ENCODE measurements around the gene ZNF423. TPM values are rescaled to one million over a fixed set of nuclear protein-coding genes. Genes with fewer than 3 reads are reported as not detected.

Gene ZNF423
- total and polyA plus RNA-seq, 4 donors: 1.1 to 14.8 (median 3.3) TPM

DNA sequence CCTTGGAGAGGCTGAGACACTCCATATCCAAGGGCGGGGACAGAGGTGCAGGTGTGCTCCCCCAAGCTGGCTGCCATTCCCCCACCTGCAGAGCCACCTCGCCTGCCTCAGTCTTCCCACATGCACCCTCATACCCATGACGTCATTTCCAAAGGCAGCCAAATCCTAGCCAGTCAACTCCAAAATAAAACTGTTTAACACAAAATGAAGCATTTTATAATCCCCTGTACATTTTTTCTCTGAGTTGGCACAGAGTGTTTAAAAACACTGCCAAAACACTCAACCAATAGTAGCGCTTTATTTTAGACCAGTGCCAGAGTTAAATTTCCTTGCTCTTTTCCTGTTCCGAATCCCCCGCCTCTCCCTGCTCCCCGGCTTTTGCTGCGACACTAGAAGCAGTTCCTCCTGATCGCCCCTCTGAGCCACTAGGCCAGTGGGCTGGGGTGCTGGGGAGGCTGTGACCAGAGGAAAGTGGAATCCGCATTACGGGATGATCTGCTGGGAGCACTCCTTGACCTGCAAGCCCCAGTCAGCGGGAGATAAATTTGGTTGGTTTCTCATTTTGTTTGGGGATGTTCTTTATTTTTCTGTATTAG is 139.5 kb downstream of the ZNF423 start:
- no peaks in the 10 kb centered on the region for H3K36me3 ChIP-seq (ENCODE audit: control insufficient read depth in 4 of 4, insufficient read depth in 4 of 4, low read length in 4 of 4)
- H3K27me3 ChIP-seq (ENCODE audit: control insufficient read depth in 3 of 3, insufficient read depth in 3 of 3, low read length in 2 of 3): no peaks in the 10 kb centered on the region
- WGBS, 2 donors: 71 to 85% methylated on average over 12 of the region's 12 CpGs
- H3K4me3 ChIP-seq: no peak overlapping the region
- H3K27ac ChIP-seq (ENCODE audit: low read depth in 1 of 2, low read length in 1 of 2): no peak overlapping the region
- DNase-seq (peak in 2 of 3 donors; percentile 73 to 80), ATAC-seq (ENCODE audit: insufficient read depth, low FRiP score) (no peak)
- TF ChIP-seq, protein P1, sequence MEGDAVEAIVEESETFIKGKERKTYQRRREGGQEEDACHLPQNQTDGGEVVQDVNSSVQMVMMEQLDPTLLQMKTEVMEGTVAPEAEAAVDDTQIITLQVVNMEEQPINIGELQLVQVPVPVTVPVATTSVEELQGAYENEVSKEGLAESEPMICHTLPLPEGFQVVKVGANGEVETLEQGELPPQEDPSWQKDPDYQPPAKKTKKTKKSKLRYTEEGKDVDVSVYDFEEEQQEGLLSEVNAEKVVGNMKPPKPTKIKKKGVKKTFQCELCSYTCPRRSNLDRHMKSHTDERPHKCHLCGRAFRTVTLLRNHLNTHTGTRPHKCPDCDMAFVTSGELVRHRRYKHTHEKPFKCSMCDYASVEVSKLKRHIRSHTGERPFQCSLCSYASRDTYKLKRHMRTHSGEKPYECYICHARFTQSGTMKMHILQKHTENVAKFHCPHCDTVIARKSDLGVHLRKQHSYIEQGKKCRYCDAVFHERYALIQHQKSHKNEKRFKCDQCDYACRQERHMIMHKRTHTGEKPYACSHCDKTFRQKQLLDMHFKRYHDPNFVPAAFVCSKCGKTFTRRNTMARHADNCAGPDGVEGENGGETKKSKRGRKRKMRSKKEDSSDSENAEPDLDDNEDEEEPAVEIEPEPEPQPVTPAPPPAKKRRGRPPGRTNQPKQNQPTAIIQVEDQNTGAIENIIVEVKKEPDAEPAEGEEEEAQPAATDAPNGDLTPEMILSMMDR (IDR thresholded peaks at IDR 0.05; ENCODE audit: control extremely low read depth, extremely low read depth): no peak
- H3K9me3 ChIP-seq (ENCODE audit: control insufficient read depth in 4 of 4, insufficient read depth in 3 of 4, low read length in 3 of 4): no peaks in the 10 kb centered on the region
- H3K9ac ChIP-seq (ENCODE audit: insufficient read depth in 1 of 2, low read length in 2 of 2): peak overlapping the region in 1 of 2 donors; percentile 19
- peaks cover 0 to 13% (median 2%) of the 10 kb centered on the region in 5 donors for H3K4me1 ChIP-seq (ENCODE audit: control insufficient read depth in 5 of 5, insufficient read depth in 5 of 5, low read length in 5 of 5)

DNA sequence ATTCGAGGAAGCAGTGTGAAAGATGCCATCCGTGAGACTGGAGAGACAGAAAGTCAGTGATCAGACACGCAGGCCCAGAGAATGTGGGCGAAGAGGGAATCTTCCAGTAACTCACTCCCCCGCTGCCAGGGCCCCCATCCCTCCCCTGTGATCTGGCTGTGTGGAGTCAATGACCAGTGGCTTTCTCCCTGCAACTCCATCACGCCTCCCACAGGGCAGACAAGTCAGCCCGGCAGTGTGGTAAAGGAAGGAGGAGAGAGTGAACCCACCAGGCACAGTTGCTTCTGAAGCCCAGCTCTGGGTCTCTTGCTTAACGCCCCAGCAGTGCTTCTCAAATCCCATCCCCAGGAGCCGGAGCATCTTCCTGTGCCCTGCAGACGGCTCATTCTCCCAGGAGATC is 142.1 kb downstream of the ZNF423 start:
- DNase-seq (no peak), ATAC-seq (ENCODE audit: insufficient read depth, low FRiP score) (no peak)
- Histone ChIP-seq H3K27ac (ENCODE audit: low read depth in 1 of 2, low read length in 1 of 2) (no peak overlapping the region), H3K9me3 (ENCODE audit: control insufficient read depth in 4 of 4, insufficient read depth in 3 of 4, low read length in 3 of 4) (no peaks in the 10 kb centered on the region), H3K4me3 (no peak overlapping the region), H3K27me3 (ENCODE audit: control insufficient read depth in 3 of 3, insufficient read depth in 3 of 3, low read length in 2 of 3) (no peaks in the 10 kb centered on the region), H3K36me3 (ENCODE audit: control insufficient read depth in 4 of 4, insufficient read depth in 4 of 4, low read length in 4 of 4) (no peaks in the 10 kb centered on the region), H3K9ac (ENCODE audit: insufficient read depth in 1 of 2, low read length in 2 of 2) (no peak overlapping the region), H3K4me1 (ENCODE audit: control insufficient read depth in 5 of 5, insufficient read depth in 5 of 5, low read length in 5 of 5) (peaks cover 0 to 13% (median 2%) of the 10 kb centered on the region in 5 donors)
- WGBS, 2 donors: 91 to 93% methylated on average over 9 to 10 of the region's 10 CpGs
- TF ChIP-seq, protein P1 (IDR thresholded peaks at IDR 0.05; ENCODE audit: control extremely low read depth, extremely low read depth): no peak

DNA sequence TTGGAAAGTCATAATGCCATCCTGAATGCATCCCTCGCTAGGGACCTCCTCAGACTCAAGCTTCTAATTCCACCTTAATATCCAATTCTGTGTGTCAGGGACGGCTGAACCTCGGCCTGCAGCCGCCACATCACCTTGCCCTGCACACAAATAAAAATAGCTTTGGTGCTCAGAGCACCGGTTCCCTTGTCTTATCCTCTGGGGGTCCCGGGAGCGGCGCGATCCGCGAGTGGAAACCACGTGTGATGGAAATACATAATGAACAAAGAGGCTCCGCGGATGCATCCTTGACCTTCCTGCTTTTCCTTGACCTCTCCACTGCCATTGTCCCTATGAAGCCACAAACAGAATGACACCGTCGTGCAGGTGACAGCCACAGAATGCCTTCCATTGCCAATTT is 143.4 kb downstream of the ZNF423 start:
- Histone ChIP-seq H3K4me1 (ENCODE audit: control insufficient read depth in 5 of 5, insufficient read depth in 5 of 5, low read length in 5 of 5) (peaks cover 0 to 13% (median 2%) of the 10 kb centered on the region in 5 donors), H3K4me3 (no peak overlapping the region), H3K36me3 (ENCODE audit: control insufficient read depth in 4 of 4, insufficient read depth in 4 of 4, low read length in 4 of 4) (no peaks in the 10 kb centered on the region), H3K27me3 (ENCODE audit: control insufficient read depth in 3 of 3, insufficient read depth in 3 of 3, low read length in 2 of 3) (no peaks in the 10 kb centered on the region), H3K9me3 (ENCODE audit: control insufficient read depth in 4 of 4, insufficient read depth in 3 of 4, low read length in 3 of 4) (no peaks in the 10 kb centered on the region), H3K27ac (ENCODE audit: low read depth in 1 of 2, low read length in 1 of 2) (no peak overlapping the region), H3K9ac (ENCODE audit: insufficient read depth in 1 of 2, low read length in 2 of 2) (no peak overlapping the region)
- 77 to 85% methylated on average over 16 of the region's 16 CpGs for WGBS, 2 donors
- TF ChIP-seq, protein P1 (IDR thresholded peaks at IDR 0.05; ENCODE audit: control extremely low read depth, extremely low read depth): no peak
- ATAC-seq (ENCODE audit: insufficient read depth, low FRiP score): no peak
- DNase-seq: no peak

DNA sequence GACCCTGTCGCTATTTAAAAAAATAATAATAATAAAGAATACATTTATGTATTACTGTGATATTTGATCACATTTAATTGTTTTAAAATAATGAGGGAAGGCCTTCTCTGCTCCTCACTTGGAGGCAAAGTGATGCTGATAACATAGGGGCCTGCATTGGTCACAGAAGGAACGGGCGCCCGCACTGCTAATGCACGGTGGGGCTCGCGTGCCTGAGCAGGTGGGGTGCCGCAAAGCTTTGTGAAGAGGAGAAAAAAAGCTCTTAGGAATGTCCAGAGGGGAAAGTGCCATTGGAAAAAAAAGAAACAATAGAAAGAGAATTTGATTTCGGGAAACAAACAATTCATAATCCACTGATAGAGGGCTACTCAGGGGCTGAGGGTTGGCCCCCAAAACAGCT is 143.8 kb downstream of the ZNF423 start:
- no peak for ATAC-seq (ENCODE audit: insufficient read depth, low FRiP score)
- no peaks in the 10 kb centered on the region for H3K27me3 ChIP-seq (ENCODE audit: control insufficient read depth in 3 of 3, insufficient read depth in 3 of 3, low read length in 2 of 3)
- TF ChIP-seq, protein P1 (IDR thresholded peaks at IDR 0.05; ENCODE audit: control extremely low read depth, extremely low read depth): no peak
- no peak for DNase-seq
- H3K4me3 ChIP-seq: no peak overlapping the region
- no peak overlapping the region for H3K9ac ChIP-seq (ENCODE audit: insufficient read depth in 1 of 2, low read length in 2 of 2)
- H3K9me3 ChIP-seq (ENCODE audit: control insufficient read depth in 4 of 4, insufficient read depth in 3 of 4, low read length in 3 of 4): no peaks in the 10 kb centered on the region
- no peak overlapping the region for H3K27ac ChIP-seq (ENCODE audit: low read depth in 1 of 2, low read length in 1 of 2)
- H3K4me1 ChIP-seq (ENCODE audit: control insufficient read depth in 5 of 5, insufficient read depth in 5 of 5, low read length in 5 of 5): peaks cover 0 to 13% (median 2%) of the 10 kb centered on the region in 5 donors
- 95 to 98% methylated on average over 9 of the region's 9 CpGs for WGBS, 2 donors
- no peaks in the 10 kb centered on the region for H3K36me3 ChIP-seq (ENCODE audit: control insufficient read depth in 4 of 4, insufficient read depth in 4 of 4, low read length in 4 of 4)

Data from lung (tissue), 12 donors.